Hepatocyte (in vitro differentiated cells): ENCODE measurements around the gene PHACTR2. TPM values are rescaled to one million over a fixed set of nuclear protein-coding genes. Genes with fewer than 3 reads are reported as not detected.
"Not testable (repeated sequence)": the region's sequence is repeated elsewhere in the genome, so short reads cannot be mapped to it uniquely, and the experiment has no call there.

Source experiments
- DNase-seq: peaks from one replicate; pipeline ENCODE4 v3.0.0-alpha.2; 2016; ENCODE audit warnings: low spot score
- H2AFZ ChIP-seq: fragments of 200-600 bp; sonication (generic); 2 replicates; pipeline ENCODE4 v1.6.0; 2016; ENCODE audit warnings: antibody characterized with exemption, mild to moderate bottlenecking
- H3K27ac ChIP-seq: fragments of 200-600 bp; sonication (generic); 2 replicates; pipeline ENCODE4 v1.5.1; 2016; ENCODE audit warnings: mild to moderate bottlenecking
- H3K27me3 ChIP-seq: fragments of 200-600 bp; sonication (generic); 2 replicates; pipeline ENCODE4 v1.6.1; 2016
- H3K36me3 ChIP-seq: fragments of 200-600 bp; sonication (generic); replicated peaks from 2 replicates; pipeline ENCODE4 v1.5.1; 2016; ENCODE audit warnings: low read depth; ENCODE audit not compliant: insufficient read depth
- H3K4me1 ChIP-seq: fragments of 200-600 bp; sonication (generic); 2 replicates; pipeline ENCODE4 v1.5.1; 2016; ENCODE audit warnings: mild to moderate bottlenecking, moderate library complexity; ENCODE audit not compliant: insufficient read depth
- H3K4me2 ChIP-seq: fragments of 200-600 bp; sonication (generic); 2 replicates; pipeline ENCODE4 v1.6.0; 2016
- H3K4me3 ChIP-seq: fragments of 200-600 bp; sonication (generic); 2 replicates; pipeline ENCODE4 v1.5.1; 2016; ENCODE audit warnings: mild to moderate bottlenecking
- H3K79me2 ChIP-seq: fragments of 200-600 bp; sonication (generic); 2 replicates; pipeline ENCODE4 v1.6.0; 2017; ENCODE audit warnings: mild to moderate bottlenecking
- H3K9me2 ChIP-seq: fragments of 200-600 bp; sonication (generic); replicated peaks from 2 replicates; pipeline ENCODE4 v1.6.0; 2017; ENCODE audit warnings: mild to moderate bottlenecking; ENCODE audit not compliant: insufficient read depth
- H3K9me3 ChIP-seq: fragments of 200-600 bp; sonication (generic); 2 replicates; pipeline ENCODE4 v1.5.1; 2016; ENCODE audit warnings: low read depth, mild to moderate bottlenecking
- H4K20me1 ChIP-seq: fragments of 200-600 bp; sonication (generic); 2 replicates; pipeline ENCODE4 v1.6.0; 2016; ENCODE audit warnings: mild to moderate bottlenecking; ENCODE audit not compliant: insufficient read depth, poor library complexity, severe bottlenecking
- CTCF ChIP-seq: fragments of 200-600 bp; sonication (generic); IDR thresholded peaks from 2 replicates; pipeline ENCODE4 v1.5.1; 2016; ENCODE audit warnings: antibody characterized with exemption, mild to moderate bottlenecking; ENCODE audit not compliant: poor library complexity
- EZH2 ChIP-seq: fragments of 200-600 bp; sonication (generic); IDR thresholded peaks from 2 replicates; pipeline ENCODE4 v1.6.1; 2016; ENCODE audit warnings: antibody characterized with exemption, mild to moderate bottlenecking, borderline replicate concordance
- EZH2phosphoT487 ChIP-seq: fragments of 200-600 bp; sonication (generic); IDR thresholded peaks from one replicate; pipeline ENCODE4 v1.6.1; 2018; ENCODE audit warnings: antibody characterized with exemption, mild to moderate bottlenecking, low read depth, moderate library complexity; ENCODE audit not compliant: unreplicated experiment, severe bottlenecking
- WGBS: methylation state at CpG from one replicate; pipeline ENCODE4 v1.1.6; 2016; ENCODE audit warnings: low lambda C conversion rate; ENCODE audit errors: missing lambda C conversion rate; 5-methylcytosine and 5-hydroxymethylcytosine counted together
- polyA plus RNA-seq: library from polyadenylated mRNA; unstranded; fragments of >200 nt; fragmentation: Nextera tagmentation; extraction: Ambion mirVana; gene quantifications from 2 replicates; pipeline ENCODE4 v1.2.1, GENCODE V29; 2016
- total RNA-seq: library from RNA; depleted of rRNA; stranded (reverse); fragments of >200 nt; gene quantifications from 2 replicates; pipeline ENCODE4 v1.2.3, GENCODE V29; 2014

Gene PHACTR2
- total and polyA plus RNA-seq, 2 experiments from 2014 or later = 86.6 to 111 TPM

DNA sequence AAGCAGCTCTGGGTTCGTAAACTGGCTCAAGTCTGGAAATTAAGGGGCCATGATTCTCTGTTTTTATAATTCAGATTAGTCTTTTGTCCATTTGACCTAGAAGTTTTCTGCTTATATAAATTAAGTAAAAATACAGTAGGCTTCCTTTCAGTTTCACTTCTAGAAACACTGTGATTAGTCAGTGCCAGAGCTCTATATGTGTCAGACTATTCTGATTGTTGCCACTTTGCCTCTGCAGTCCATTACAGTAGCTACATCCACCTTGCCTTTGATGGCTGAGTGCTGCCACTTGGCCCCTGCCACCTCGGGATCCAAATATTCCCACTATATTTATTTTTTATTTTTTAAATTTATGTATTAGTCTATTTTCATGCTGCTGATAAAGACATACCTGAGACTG is 194.4 kb downstream of the PHACTR2 start:
- H3K4me1 ChIP-seq = no peaks in the 10 kb centered on the region
- TF ChIP-seq CTCF (no peak), EZH2 (no peak), EZH2phosphoT487 (no peak)
- no peaks in the 10 kb centered on the region for H3K9me2 ChIP-seq
- no peak overlapping the region for H3K4me3 ChIP-seq
- WGBS = 92% methylated on average over 2 of the region's 2 CpGs
- DNase-seq = no peak
- no peaks in the 10 kb centered on the region for H3K27me3 ChIP-seq
- H3K9me3 ChIP-seq = no peaks in the 10 kb centered on the region
- no peaks in the 10 kb centered on the region for H3K36me3 ChIP-seq
- H3K27ac ChIP-seq = no peak overlapping the region
- no peak overlapping the region for H2AFZ ChIP-seq
- H3K4me2 ChIP-seq = no peak overlapping the region
- H3K79me2 ChIP-seq = no peaks in the 10 kb centered on the region
- H4K20me1 ChIP-seq = no peaks in the 10 kb centered on the region

- H4K20me1 ChIP-seq = not testable (repeated sequence)
Observed at GRCh38 chr6:143873600-143873999, 195.8 kb downstream of the PHACTR2 start.

GRCh38 chr6:143874503-143874902 is 196.7 kb downstream of the PHACTR2 start:
- not testable (repeated sequence) for H3K79me2 ChIP-seq, H3K27me3 ChIP-seq, H3K9me3 ChIP-seq, H2AFZ ChIP-seq, H3K4me3 ChIP-seq, H3K27ac ChIP-seq, DNase-seq, H3K36me3 ChIP-seq, H3K4me1 ChIP-seq, H3K9me2 ChIP-seq, H4K20me1 ChIP-seq, H3K4me2 ChIP-seq

More at GRCh38 chr6:143873600-143873999, 195.8 kb downstream of the PHACTR2 start:
- not testable (repeated sequence) for H3K79me2 ChIP-seq, H3K36me3 ChIP-seq, H2AFZ ChIP-seq, H3K9me2 ChIP-seq, H3K27ac ChIP-seq, H3K4me3 ChIP-seq, H3K27me3 ChIP-seq, H3K9me3 ChIP-seq, H3K4me2 ChIP-seq, H3K4me1 ChIP-seq, DNase-seq
- 92% methylated on average over 4 of the region's 4 CpGs for WGBS

- no peak for DNase-seq
- Histone ChIP-seq H3K4me2 (no peak overlapping the region), H4K20me1 (no peaks in the 10 kb centered on the region), H3K9me2 (no peaks in the 10 kb centered on the region), H3K9me3 (no peaks in the 10 kb centered on the region), H3K4me3 (no peak overlapping the region), H2AFZ (no peak overlapping the region), H3K27me3 (no peaks in the 10 kb centered on the region), H3K27ac (no peak overlapping the region), H3K36me3 (no peaks in the 10 kb centered on the region), H3K79me2 (no peaks in the 10 kb centered on the region), H3K4me1 (no peaks in the 10 kb centered on the region)
- TF ChIP-seq EZH2phosphoT487 (no peak), CTCF (no peak), EZH2 (no peak)
- WGBS = 94% methylated on average over 1 of the region's 1 CpG
Observed at GRCh38 chr6:143877584-143878271, 200.0 kb downstream of the PHACTR2 start.
